Measurements from ENCODE around the gene C2orf76.
A peak's percentile ranks its signal among the peaks of the same experiment; 100 is the strongest.
"Not testable (repeated sequence)": the region's sequence is repeated elsewhere in the genome, so short reads cannot be mapped to it uniquely, and the experiment has no call there.

Gene C2orf76

GRCh38 chr2:119377294-119377992 is 10.8 kb upstream of the C2orf76 start:
- no peak for DNase-seq (ENCODE audit: low spot score)

- no peak for DNase-seq (ENCODE audit: low spot score)
Measured at GRCh38 chr2:119376810-119377209, 10.2 kb upstream of the C2orf76 start.

- DNase-seq (ENCODE audit: low spot score), result not testable (repeated sequence)
Measured at GRCh38 chr2:119376406-119376805, 9.8 kb upstream of the C2orf76 start.

GRCh38 chr2:119373907-119374745 is 7.5 kb upstream of the C2orf76 start:
- not testable (repeated sequence) for DNase-seq (ENCODE audit: low spot score)

GRCh38 chr2:119372778-119373568 is 6.3 kb upstream of the C2orf76 start:
- no peak for DNase-seq (ENCODE audit: low spot score)

GRCh38 chr2:119371111-119371510 is 4.5 kb upstream of the C2orf76 start:
- no peak for DNase-seq (ENCODE audit: low spot score)

- no peak for DNase-seq (ENCODE audit: low spot score)
Measured at GRCh38 chr2:119369845-119370244, 3.2 kb upstream of the C2orf76 start.

GRCh38 chr2:119367472-119368099 is 952 bp upstream of the C2orf76 start:
- peak; percentile 69 for DNase-seq (ENCODE audit: low spot score)

- DNase-seq (ENCODE audit: low spot score), result no peak
Measured at GRCh38 chr2:119366161-119366648, 429 bp downstream of the C2orf76 start.

- DNase-seq (ENCODE audit: low spot score), result no peak
Measured at GRCh38 chr2:119365436-119365835, 1.2 kb downstream of the C2orf76 start.

GRCh38 chr2:119364798-119365197 is 1.8 kb downstream of the C2orf76 start:
- no peak for DNase-seq (ENCODE audit: low spot score)

- DNase-seq (ENCODE audit: low spot score), result no peak
Measured at GRCh38 chr2:119360423-119360966, 6.1 kb downstream of the C2orf76 start.

- DNase-seq (ENCODE audit: low spot score), result no peak
Measured at GRCh38 chr2:119359774-119360173, 6.9 kb downstream of the C2orf76 start.

GRCh38 chr2:119354860-119355259 is 11.8 kb downstream of the C2orf76 start:
- no peak for DNase-seq (ENCODE audit: low spot score)

- DNase-seq (ENCODE audit: low spot score), result no peak
Measured at GRCh38 chr2:119352357-119352756, 14.3 kb downstream of the C2orf76 start.

GRCh38 chr2:119350311-119350998 is 16.2 kb downstream of the C2orf76 start:
- DNase-seq (ENCODE audit: low spot score), result no peak

- DNase-seq (ENCODE audit: low spot score), result no peak
Measured at GRCh38 chr2:119349289-119349688, 17.3 kb downstream of the C2orf76 start.

- no peak for DNase-seq (ENCODE audit: low spot score)
Measured at GRCh38 chr2:119341684-119342083, 24.9 kb downstream of the C2orf76 start.

GRCh38 chr2:119339562-119339923 is 27.1 kb downstream of the C2orf76 start:
- no peak for DNase-seq (ENCODE audit: low spot score)

- no peak for DNase-seq (ENCODE audit: low spot score)
Measured at GRCh38 chr2:119338826-119339561, 27.6 kb downstream of the C2orf76 start.

Measured in HuH-7.5 (cell line).